ENCODE results near the gene PUM1.

DNA sequence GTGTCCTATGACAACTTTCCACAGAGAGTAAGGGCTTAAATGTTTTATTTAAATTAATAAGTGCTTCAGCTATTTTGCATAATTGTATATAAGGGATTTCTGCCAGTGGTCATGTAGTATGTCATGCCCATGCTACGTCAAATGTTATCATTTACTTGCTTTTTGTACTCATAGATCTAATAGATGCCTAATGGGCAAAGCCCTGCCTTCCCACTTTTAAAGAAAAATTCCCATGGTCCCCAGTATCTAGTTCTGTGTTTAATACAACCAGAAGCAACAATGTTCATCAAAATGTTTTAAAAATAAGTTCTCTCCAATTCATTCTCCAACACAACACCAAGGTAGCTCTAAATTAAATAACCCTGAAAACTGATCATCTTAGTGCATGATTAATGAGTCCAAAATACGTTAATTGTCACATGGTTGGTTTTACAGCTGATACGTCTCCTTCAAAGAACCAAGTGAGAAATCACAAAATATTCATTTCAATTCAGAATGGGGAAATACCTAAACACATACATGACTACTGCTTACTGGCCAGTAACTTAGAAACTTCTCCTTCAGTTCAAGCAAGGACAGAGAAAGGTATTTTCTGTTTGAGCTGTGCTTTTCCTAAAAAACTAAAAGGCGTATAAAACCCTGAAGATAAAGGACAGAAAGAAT, 107.8 kb downstream of the PUM1 start:
- TF ChIP-seq, protein P1, sequence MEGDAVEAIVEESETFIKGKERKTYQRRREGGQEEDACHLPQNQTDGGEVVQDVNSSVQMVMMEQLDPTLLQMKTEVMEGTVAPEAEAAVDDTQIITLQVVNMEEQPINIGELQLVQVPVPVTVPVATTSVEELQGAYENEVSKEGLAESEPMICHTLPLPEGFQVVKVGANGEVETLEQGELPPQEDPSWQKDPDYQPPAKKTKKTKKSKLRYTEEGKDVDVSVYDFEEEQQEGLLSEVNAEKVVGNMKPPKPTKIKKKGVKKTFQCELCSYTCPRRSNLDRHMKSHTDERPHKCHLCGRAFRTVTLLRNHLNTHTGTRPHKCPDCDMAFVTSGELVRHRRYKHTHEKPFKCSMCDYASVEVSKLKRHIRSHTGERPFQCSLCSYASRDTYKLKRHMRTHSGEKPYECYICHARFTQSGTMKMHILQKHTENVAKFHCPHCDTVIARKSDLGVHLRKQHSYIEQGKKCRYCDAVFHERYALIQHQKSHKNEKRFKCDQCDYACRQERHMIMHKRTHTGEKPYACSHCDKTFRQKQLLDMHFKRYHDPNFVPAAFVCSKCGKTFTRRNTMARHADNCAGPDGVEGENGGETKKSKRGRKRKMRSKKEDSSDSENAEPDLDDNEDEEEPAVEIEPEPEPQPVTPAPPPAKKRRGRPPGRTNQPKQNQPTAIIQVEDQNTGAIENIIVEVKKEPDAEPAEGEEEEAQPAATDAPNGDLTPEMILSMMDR (IDR thresholded peaks at IDR 0.05), result no peak
- TF ChIP-seq POLR2A (IDR thresholded peaks at IDR 0.05), result no peak
